ENCODE results near the gene PNPLA5. TPM values are rescaled to one million over a fixed set of nuclear protein-coding genes. Genes with fewer than 3 reads are reported as not detected.

The PNPLA5 gene
- total RNA-seq, 1 experiment from 2014 or later: 5.3 TPM

GRCh38 chr22:43917521-43917920 lies 25.7 kb upstream of the PNPLA5 start:
- peaks cover 5% of the 10 kb centered on the region for H3K9me3 Mint-ChIP-seq
- no peak overlapping the region for H3K4me3 Mint-ChIP-seq
- H3K27ac Mint-ChIP-seq: no peak overlapping the region
- no peaks in the 10 kb centered on the region for H3K36me3 Mint-ChIP-seq
- ChIA-PET CTCF (interaction anchor here (0.8 to 1.5 kb wide), 2 partner anchors 34 to 76 kb away, joined by 4 read pairs; no protein-coding TSS in a partner anchor), POLR2A (no interaction called here)
- H3K4me1 Mint-ChIP-seq: peaks cover 14% of the 10 kb centered on the region
- ATAC-seq (no peak), DNase-seq (ENCODE audit: low spot score) (no peak)
- H3K27me3 Mint-ChIP-seq (ENCODE audit: low read depth): peaks cover 12% of the 10 kb centered on the region
- TF ChIP-seq ZNF138 (CRISPR knock-in tag; conservative IDR thresholded peaks at IDR 0.05) (no peak), OVOL2 (CRISPR knock-in tag; IDR thresholded peaks at IDR 0.05; ENCODE audit: borderline replicate concordance) (no peak), SOX15 (CRISPR knock-in tag; IDR thresholded peaks at IDR 0.05) (no peak), PRDM15 (CRISPR knock-in tag; IDR thresholded peaks at IDR 0.05) (no peak), ZNF671 (CRISPR knock-in tag; IDR thresholded peaks at IDR 0.05) (no peak), FOXK1 (CRISPR knock-in tag; IDR thresholded peaks at IDR 0.05) (no peak), IRF2 (CRISPR knock-in tag; IDR thresholded peaks at IDR 0.05; ENCODE audit: borderline replicate concordance, low read depth) (no peak), GABPB1 (CRISPR knock-in tag; IDR thresholded peaks at IDR 0.05) (no peak), RORB (CRISPR knock-in tag; IDR thresholded peaks at IDR 0.05) (no peak), GRHL2 (CRISPR knock-in tag; IDR thresholded peaks at IDR 0.05; ENCODE audit: insufficient replicate concordance, severe bottlenecking) (no peak), SMAD3 (CRISPR knock-in tag; IDR thresholded peaks at IDR 0.05; ENCODE audit: borderline replicate concordance) (no peak), AFF4 (CRISPR knock-in tag; IDR thresholded peaks at IDR 0.05; ENCODE audit: borderline replicate concordance) (no peak), ZNF317 (CRISPR knock-in tag; IDR thresholded peaks at IDR 0.05; ENCODE audit: borderline replicate concordance, low read depth) (no peak)
- TF ChIP-seq, protein P1, sequence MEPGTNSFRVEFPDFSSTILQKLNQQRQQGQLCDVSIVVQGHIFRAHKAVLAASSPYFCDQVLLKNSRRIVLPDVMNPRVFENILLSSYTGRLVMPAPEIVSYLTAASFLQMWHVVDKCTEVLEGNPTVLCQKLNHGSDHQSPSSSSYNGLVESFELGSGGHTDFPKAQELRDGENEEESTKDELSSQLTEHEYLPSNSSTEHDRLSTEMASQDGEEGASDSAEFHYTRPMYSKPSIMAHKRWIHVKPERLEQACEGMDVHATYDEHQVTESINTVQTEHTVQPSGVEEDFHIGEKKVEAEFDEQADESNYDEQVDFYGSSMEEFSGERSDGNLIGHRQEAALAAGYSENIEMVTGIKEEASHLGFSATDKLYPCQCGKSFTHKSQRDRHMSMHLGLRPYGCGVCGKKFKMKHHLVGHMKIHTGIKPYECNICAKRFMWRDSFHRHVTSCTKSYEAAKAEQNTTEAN (CRISPR knock-in tag; IDR thresholded peaks at IDR 0.05): no peak
- TF ChIP-seq, protein P2, sequence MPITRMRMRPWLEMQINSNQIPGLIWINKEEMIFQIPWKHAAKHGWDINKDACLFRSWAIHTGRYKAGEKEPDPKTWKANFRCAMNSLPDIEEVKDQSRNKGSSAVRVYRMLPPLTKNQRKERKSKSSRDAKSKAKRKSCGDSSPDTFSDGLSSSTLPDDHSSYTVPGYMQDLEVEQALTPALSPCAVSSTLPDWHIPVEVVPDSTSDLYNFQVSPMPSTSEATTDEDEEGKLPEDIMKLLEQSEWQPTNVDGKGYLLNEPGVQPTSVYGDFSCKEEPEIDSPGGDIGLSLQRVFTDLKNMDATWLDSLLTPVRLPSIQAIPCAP (CRISPR knock-in tag; IDR thresholded peaks at IDR 0.05): no peak
- TF ChIP-seq, protein P3, sequence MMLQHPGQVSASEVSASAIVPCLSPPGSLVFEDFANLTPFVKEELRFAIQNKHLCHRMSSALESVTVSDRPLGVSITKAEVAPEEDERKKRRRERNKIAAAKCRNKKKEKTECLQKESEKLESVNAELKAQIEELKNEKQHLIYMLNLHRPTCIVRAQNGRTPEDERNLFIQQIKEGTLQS (CRISPR knock-in tag; conservative IDR thresholded peaks at IDR 0.05): no peak
- TF ChIP-seq, protein P4, sequence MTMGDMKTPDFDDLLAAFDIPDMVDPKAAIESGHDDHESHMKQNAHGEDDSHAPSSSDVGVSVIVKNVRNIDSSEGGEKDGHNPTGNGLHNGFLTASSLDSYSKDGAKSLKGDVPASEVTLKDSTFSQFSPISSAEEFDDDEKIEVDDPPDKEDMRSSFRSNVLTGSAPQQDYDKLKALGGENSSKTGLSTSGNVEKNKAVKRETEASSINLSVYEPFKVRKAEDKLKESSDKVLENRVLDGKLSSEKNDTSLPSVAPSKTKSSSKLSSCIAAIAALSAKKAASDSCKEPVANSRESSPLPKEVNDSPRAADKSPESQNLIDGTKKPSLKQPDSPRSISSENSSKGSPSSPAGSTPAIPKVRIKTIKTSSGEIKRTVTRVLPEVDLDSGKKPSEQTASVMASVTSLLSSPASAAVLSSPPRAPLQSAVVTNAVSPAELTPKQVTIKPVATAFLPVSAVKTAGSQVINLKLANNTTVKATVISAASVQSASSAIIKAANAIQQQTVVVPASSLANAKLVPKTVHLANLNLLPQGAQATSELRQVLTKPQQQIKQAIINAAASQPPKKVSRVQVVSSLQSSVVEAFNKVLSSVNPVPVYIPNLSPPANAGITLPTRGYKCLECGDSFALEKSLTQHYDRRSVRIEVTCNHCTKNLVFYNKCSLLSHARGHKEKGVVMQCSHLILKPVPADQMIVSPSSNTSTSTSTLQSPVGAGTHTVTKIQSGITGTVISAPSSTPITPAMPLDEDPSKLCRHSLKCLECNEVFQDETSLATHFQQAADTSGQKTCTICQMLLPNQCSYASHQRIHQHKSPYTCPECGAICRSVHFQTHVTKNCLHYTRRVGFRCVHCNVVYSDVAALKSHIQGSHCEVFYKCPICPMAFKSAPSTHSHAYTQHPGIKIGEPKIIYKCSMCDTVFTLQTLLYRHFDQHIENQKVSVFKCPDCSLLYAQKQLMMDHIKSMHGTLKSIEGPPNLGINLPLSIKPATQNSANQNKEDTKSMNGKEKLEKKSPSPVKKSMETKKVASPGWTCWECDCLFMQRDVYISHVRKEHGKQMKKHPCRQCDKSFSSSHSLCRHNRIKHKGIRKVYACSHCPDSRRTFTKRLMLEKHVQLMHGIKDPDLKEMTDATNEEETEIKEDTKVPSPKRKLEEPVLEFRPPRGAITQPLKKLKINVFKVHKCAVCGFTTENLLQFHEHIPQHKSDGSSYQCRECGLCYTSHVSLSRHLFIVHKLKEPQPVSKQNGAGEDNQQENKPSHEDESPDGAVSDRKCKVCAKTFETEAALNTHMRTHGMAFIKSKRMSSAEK (CRISPR knock-in tag; IDR thresholded peaks at IDR 0.05; ENCODE audit: borderline replicate concordance): no peak
- TF ChIP-seq, protein P5, sequence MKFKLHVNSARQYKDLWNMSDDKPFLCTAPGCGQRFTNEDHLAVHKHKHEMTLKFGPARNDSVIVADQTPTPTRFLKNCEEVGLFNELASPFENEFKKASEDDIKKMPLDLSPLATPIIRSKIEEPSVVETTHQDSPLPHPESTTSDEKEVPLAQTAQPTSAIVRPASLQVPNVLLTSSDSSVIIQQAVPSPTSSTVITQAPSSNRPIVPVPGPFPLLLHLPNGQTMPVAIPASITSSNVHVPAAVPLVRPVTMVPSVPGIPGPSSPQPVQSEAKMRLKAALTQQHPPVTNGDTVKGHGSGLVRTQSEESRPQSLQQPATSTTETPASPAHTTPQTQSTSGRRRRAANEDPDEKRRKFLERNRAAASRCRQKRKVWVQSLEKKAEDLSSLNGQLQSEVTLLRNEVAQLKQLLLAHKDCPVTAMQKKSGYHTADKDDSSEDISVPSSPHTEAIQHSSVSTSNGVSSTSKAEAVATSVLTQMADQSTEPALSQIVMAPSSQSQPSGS (CRISPR knock-in tag; IDR thresholded peaks at IDR 0.05; ENCODE audit: borderline replicate concordance, low read depth): no peak
